Sigmoid colon (tissue), 4 donors: Measurements from ENCODE around the gene EFR3B.

Experiments
- EP300 ChIP-seq, 4 donors: sonication (generic); formaldehyde crosslinking; IDR thresholded peaks; one replicate each; pipeline ENCODE4 v1.6.1; 2017; ENCODE audit warnings: antibody characterized with exemption in 4 of 4
- POLR2A ChIP-seq, 2 donors: fragments of 450-650 bp; IDR thresholded peaks; one replicate each; pipeline ENCODE4 v1.6.1; 2016; ENCODE audit warnings: antibody characterized with exemption in 2 of 2, mild to moderate bottlenecking in 2 of 2, moderate library complexity in 2 of 2
- POLR2AphosphoS5 ChIP-seq, 4 donors: sonication (generic); formaldehyde crosslinking; IDR thresholded peaks; one replicate each; pipeline ENCODE4 v1.6.1; 2017; ENCODE audit warnings: antibody characterized with exemption in 4 of 4
- TF ChIP-seq, protein P1 (sequence below), 4 experiments: fragments of 450-650 bp in 3 of 4; fragments of 200-600 bp in 1 of 4; IDR thresholded peaks; one replicate each; pipeline ENCODE4 v1.5.1; 2016 to 2019; ENCODE audit warnings: antibody characterized with exemption in 4 of 4, mild to moderate bottlenecking in 3 of 4, moderate library complexity in 2 of 4

GRCh38 chr2:25141120-25141519, 99.2 kb downstream of the EFR3B start:
- TF ChIP-seq, protein P1, sequence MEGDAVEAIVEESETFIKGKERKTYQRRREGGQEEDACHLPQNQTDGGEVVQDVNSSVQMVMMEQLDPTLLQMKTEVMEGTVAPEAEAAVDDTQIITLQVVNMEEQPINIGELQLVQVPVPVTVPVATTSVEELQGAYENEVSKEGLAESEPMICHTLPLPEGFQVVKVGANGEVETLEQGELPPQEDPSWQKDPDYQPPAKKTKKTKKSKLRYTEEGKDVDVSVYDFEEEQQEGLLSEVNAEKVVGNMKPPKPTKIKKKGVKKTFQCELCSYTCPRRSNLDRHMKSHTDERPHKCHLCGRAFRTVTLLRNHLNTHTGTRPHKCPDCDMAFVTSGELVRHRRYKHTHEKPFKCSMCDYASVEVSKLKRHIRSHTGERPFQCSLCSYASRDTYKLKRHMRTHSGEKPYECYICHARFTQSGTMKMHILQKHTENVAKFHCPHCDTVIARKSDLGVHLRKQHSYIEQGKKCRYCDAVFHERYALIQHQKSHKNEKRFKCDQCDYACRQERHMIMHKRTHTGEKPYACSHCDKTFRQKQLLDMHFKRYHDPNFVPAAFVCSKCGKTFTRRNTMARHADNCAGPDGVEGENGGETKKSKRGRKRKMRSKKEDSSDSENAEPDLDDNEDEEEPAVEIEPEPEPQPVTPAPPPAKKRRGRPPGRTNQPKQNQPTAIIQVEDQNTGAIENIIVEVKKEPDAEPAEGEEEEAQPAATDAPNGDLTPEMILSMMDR (IDR thresholded peaks at IDR 0.05): no peak
- TF ChIP-seq POLR2A (IDR thresholded peaks at IDR 0.05): no peak
- TF ChIP-seq POLR2AphosphoS5 (IDR thresholded peaks at IDR 0.05): no peak
- no peak for TF ChIP-seq EP300 (IDR thresholded peaks at IDR 0.05)
